RWPE2 (cell line): ENCODE results near the gene PCDHA2.
"Not testable (repeated sequence)": the region's sequence is repeated elsewhere in the genome, so short reads cannot be mapped to it uniquely, and the experiment has no call there.

Experiments used
- ATAC-seq: fragments of 200-7000 bp; cut with Tn5 transposase; 3 replicates; pipeline ENCODE4 v1.9.1; 2021; ENCODE audit warnings: low read depth
- DNase-seq: peaks from one replicate; pipeline ENCODE4 v3.0.0-alpha.2; 2020; ENCODE audit warnings: low spot score
- H3K27ac ChIP-seq: fragments of 450-650 bp; 2 replicates; pipeline ENCODE4 v1.5.1; 2017; ENCODE audit warnings: mild to moderate bottlenecking; ENCODE audit not compliant: poor library complexity, severe bottlenecking
- H3K27me3 ChIP-seq: fragments of 250-450 bp; sonication (Bioruptor Pico); 2 replicates; pipeline ENCODE4 v1.5.1; 2021; ENCODE audit warnings: mild to moderate bottlenecking, moderate library complexity; ENCODE audit not compliant: insufficient read depth, poor library complexity, severe bottlenecking
- H3K36me3 ChIP-seq: fragments of 250-450 bp; sonication (Bioruptor Pico); 2 replicates; pipeline ENCODE4 v1.5.1; 2020; ENCODE audit warnings: low read depth, mild to moderate bottlenecking, moderate library complexity
- H3K4me1 ChIP-seq: fragments of 250-450 bp; sonication (Bioruptor Pico); 2 replicates; pipeline ENCODE4 v1.5.1; 2021; ENCODE audit warnings: mild to moderate bottlenecking, moderate library complexity; ENCODE audit not compliant: insufficient read depth, poor library complexity, severe bottlenecking
- H3K4me3 ChIP-seq: fragments of 250-450 bp; sonication (Bioruptor Pico); 2 replicates; pipeline ENCODE4 v1.5.1; 2021; ENCODE audit warnings: mild to moderate bottlenecking, moderate library complexity; ENCODE audit not compliant: severe bottlenecking
- H3K9me3 ChIP-seq: fragments of 250-450 bp; sonication (Bioruptor Pico); 2 replicates; pipeline ENCODE4 v1.5.1; 2021; ENCODE audit warnings: mild to moderate bottlenecking, moderate library complexity; ENCODE audit not compliant: severe bottlenecking
- CTCF ChIP-seq: fragments of 450-650 bp; IDR thresholded peaks from one replicate; pipeline ENCODE4 v1.5.1; 2017; ENCODE audit warnings: mild to moderate bottlenecking, moderate library complexity; ENCODE audit not compliant: poor library complexity, severe bottlenecking

PCDHA2 gene

GRCh38 chr5:140823475-140823874 is 28.8 kb downstream of the PCDHA2 start:
- peaks cover 50% of the 10 kb centered on the region for H3K27me3 ChIP-seq
- ATAC-seq = no peak
- H3K27ac ChIP-seq = no peak overlapping the region
- peaks cover 5% of the 10 kb centered on the region for H3K9me3 ChIP-seq
- no peak for TF ChIP-seq CTCF
- no peak overlapping the region for H3K4me3 ChIP-seq
- no peaks in the 10 kb centered on the region for H3K4me1 ChIP-seq
- no peak for DNase-seq
- no peaks in the 10 kb centered on the region for H3K36me3 ChIP-seq

GRCh38 chr5:140827704-140828361 is 33.2 kb downstream of the PCDHA2 start, which contains the start of gene PCDHA6:
Gene PCDHA6, plus strand, starts transcription at chr5:140827960. Its CDS starts 132 bp downstream, at chr5:140828092.
- Histone ChIP-seq H3K9me3 (peaks cover 3% of the 10 kb centered on the region), H3K4me3 (no peak within 1 kb of the TSS), H3K27me3 (peaks cover 72% of the 10 kb centered on the region), H3K36me3 (no peaks in the 10 kb centered on the region), H3K27ac (no peak within 1 kb of the TSS), H3K4me1 (no peaks in the 10 kb centered on the region)
- DNase-seq = no peak
- TF ChIP-seq CTCF = peak; percentile 38
- no peak for ATAC-seq

GRCh38 chr5:140828362-140828737 is 33.7 kb downstream of the PCDHA2 start:
- peak; percentile 6 for TF ChIP-seq CTCF

GRCh38 chr5:140829511-140830501 is 35.2 kb downstream of the PCDHA2 start:
- DNase-seq, H3K36me3 ChIP-seq, H3K9me3 ChIP-seq, H3K4me1 ChIP-seq, ATAC-seq, H3K4me3 ChIP-seq, H3K27ac ChIP-seq: not testable (repeated sequence)
- H3K27me3 ChIP-seq = peaks cover 88% of the 10 kb centered on the region

More at GRCh38 chr5:140828362-140828737, 33.7 kb downstream of the PCDHA2 start:
- Histone ChIP-seq H3K9me3 (peaks cover 3% of the 10 kb centered on the region), H3K27ac (no peak overlapping the region), H3K36me3 (no peaks in the 10 kb centered on the region), H3K4me3 (no peak overlapping the region), H3K4me1 (no peaks in the 10 kb centered on the region), H3K27me3 (peaks cover 77% of the 10 kb centered on the region)
- DNase-seq = no peak
- no peak for ATAC-seq

- ATAC-seq = no peak
- peak within 1 kb of the TSS; percentile 10 for H3K4me3 ChIP-seq
- H3K9me3 ChIP-seq = no peaks in the 10 kb centered on the region
- H3K36me3 ChIP-seq = no peaks in the 10 kb centered on the region
- no peak within 1 kb of the TSS for H3K27ac ChIP-seq
- no peaks in the 10 kb centered on the region for H3K4me1 ChIP-seq
- H3K27me3 ChIP-seq = peaks cover 89% of the 10 kb centered on the region
- TF ChIP-seq CTCF = peak; percentile 59
- no peak for DNase-seq
Observed at GRCh38 chr5:140833993-140834392, 39.3 kb downstream of the PCDHA2 start, which contains the start of gene PCDHA7. Gene PCDHA7, plus strand, starts transcription at chr5:140834269. Its CDS starts 115 bp downstream, at chr5:140834384.
